Erythroblast (primary cell): ENCODE data around the gene AOAH.

Experiments
- GATA1 ChIP-seq: IDR thresholded peaks from 2 replicates; pipeline ENCODE4 v1.6.1; 2011; ENCODE audit warnings: low read depth, mild to moderate bottlenecking, control low read depth, low read length, moderate library complexity
- POLR2A ChIP-seq: IDR thresholded peaks from 2 replicates; pipeline ENCODE4 v1.6.1; 2011; ENCODE audit warnings: mild to moderate bottlenecking, low read length

GRCh38 chr7:36764929-36765328, 40.6 kb upstream of the AOAH start:
- TF ChIP-seq POLR2A: no peak
- no peak for TF ChIP-seq GATA1
